Thyroid gland (tissue), 4 donors: ENCODE measurements around the gene IGF2BP3.

Experiments used
- POLR2A ChIP-seq, 2 donors: fragments of 450-650 bp; IDR thresholded peaks; one replicate each; pipeline ENCODE4 v1.6.1; 2017; ENCODE audit warnings: antibody characterized with exemption in 2 of 2, mild to moderate bottlenecking in 2 of 2, moderate library complexity in 1 of 2
- TF ChIP-seq, protein P1 (sequence below), 6 experiments: fragments of 200-600 bp in 3 of 6; fragments of 450-650 bp in 3 of 6; sonication (generic) in 3 of 6; IDR thresholded peaks; one replicate each; pipeline ENCODE4 v1.5.1; 2016 to 2019; ENCODE audit warnings: antibody characterized with exemption in 6 of 6, mild to moderate bottlenecking in 2 of 6, inconsistent platforms in 1 of 6, moderate library complexity in 1 of 6

DNA sequence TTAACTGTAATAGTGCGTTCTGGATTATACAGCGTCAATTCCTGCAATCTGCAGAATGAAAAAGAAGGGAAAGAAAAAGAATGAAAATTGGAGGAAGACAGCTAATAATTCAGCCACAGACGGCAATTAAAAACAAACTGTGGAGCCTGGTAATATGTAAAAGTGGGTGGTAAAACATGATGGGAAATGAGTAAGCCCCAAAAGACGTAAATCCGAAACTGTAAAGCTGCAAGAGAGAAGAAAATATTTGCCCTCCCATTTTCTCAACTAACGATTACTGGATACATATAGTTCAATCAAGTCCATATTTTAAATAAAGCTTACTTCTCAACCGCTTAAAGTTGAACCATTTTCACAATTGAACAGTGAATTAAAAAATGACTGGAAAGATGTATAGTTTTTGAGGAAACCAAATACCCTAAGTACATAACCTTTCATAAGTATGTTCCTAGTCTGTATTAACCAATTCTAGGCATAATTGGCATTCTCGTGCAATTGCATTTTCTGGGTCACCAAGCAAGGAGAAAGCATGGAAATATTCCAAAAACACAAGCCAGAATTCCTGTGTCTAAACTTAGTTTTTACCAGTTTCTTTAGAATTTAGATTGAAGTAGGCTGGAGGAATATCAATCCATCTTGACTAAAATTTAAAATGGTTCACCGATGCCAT lies 126.3 kb downstream of the IGF2BP3 start:
- TF ChIP-seq, protein P1, sequence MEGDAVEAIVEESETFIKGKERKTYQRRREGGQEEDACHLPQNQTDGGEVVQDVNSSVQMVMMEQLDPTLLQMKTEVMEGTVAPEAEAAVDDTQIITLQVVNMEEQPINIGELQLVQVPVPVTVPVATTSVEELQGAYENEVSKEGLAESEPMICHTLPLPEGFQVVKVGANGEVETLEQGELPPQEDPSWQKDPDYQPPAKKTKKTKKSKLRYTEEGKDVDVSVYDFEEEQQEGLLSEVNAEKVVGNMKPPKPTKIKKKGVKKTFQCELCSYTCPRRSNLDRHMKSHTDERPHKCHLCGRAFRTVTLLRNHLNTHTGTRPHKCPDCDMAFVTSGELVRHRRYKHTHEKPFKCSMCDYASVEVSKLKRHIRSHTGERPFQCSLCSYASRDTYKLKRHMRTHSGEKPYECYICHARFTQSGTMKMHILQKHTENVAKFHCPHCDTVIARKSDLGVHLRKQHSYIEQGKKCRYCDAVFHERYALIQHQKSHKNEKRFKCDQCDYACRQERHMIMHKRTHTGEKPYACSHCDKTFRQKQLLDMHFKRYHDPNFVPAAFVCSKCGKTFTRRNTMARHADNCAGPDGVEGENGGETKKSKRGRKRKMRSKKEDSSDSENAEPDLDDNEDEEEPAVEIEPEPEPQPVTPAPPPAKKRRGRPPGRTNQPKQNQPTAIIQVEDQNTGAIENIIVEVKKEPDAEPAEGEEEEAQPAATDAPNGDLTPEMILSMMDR (IDR thresholded peaks at IDR 0.05): no peak
- no peak for TF ChIP-seq POLR2A (IDR thresholded peaks at IDR 0.05)
